Measurements from ENCODE around the gene PLCG1.
"Not testable (repeated sequence)": the region's sequence is repeated elsewhere in the genome, so short reads cannot be mapped to it uniquely, and the experiment has no call there.

The PLCG1 gene

DNA sequence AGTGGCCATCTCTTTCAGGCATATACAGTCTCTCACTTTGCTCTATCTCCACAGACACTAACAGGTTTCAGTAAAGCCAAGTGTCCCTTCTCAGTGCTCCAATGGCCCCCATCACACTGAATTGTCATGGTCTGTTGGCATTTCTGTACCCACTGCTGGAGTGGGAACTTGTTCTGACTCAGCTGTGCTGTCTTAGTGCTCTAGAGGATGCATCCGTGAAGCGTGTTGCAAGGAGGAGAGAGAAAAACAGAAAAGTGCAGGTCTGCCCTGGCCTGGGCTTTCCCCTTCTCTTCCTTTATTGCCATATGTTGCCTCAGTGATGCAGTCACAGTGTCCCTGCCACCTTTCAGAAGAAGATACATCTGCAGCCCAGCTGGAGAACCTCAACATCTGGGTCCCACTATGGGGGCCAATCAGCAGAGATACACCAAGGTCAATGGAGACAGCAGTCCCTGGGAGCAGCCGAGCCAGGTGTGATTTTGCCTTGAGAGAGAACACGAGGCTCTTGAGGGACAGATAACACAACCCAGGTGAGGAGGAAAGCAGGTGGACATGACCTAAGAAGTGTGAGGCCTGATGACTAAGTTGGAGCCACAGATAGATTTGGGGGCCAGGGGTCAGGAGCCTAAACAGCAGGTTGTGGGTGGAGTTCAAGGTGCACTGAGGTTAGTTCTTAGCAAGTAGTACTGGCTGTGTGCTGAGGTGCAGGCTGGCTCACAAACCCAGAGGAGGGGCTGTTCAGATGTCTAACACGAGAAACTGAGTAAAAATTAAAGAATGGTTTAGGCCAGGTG is 5.6 kb upstream of the PLCG1 start:
- Histone ChIP-seq H3K9me2 (replicated peaks; ENCODE audit: control insufficient read depth, low read length) (no peaks in the 10 kb centered on the region), H3F3A (ENCODE audit: control insufficient read depth, insufficient read depth) (peaks cover 25% of the 10 kb centered on the region), H3K27me3 (ENCODE audit: control insufficient read depth, low read length) (no peaks in the 10 kb centered on the region), H3K27ac (ENCODE audit: low read depth, low read length) (no peak overlapping the region), H3K36me3 (ENCODE audit: control insufficient read depth, low read length) (peaks cover 7% of the 10 kb centered on the region), H3K4me1 (ENCODE audit: control insufficient read depth, low read length) (peaks cover 16% of the 10 kb centered on the region), H4K20me1 (ENCODE audit: control insufficient read depth, insufficient read depth, low read depth, low read length) (no peaks in the 10 kb centered on the region), H3K4me3 (ENCODE audit: low read length) (no peak overlapping the region), H3K9me3 (ENCODE audit: control insufficient read depth, insufficient read depth, low read length) (no peaks in the 10 kb centered on the region), H3K79me2 (ENCODE audit: control insufficient read depth, low read length) (no peaks in the 10 kb centered on the region), H3K4me2 (ENCODE audit: low read length) (no peak overlapping the region)
- TF ChIP-seq, protein P1, sequence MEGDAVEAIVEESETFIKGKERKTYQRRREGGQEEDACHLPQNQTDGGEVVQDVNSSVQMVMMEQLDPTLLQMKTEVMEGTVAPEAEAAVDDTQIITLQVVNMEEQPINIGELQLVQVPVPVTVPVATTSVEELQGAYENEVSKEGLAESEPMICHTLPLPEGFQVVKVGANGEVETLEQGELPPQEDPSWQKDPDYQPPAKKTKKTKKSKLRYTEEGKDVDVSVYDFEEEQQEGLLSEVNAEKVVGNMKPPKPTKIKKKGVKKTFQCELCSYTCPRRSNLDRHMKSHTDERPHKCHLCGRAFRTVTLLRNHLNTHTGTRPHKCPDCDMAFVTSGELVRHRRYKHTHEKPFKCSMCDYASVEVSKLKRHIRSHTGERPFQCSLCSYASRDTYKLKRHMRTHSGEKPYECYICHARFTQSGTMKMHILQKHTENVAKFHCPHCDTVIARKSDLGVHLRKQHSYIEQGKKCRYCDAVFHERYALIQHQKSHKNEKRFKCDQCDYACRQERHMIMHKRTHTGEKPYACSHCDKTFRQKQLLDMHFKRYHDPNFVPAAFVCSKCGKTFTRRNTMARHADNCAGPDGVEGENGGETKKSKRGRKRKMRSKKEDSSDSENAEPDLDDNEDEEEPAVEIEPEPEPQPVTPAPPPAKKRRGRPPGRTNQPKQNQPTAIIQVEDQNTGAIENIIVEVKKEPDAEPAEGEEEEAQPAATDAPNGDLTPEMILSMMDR (IDR thresholded peaks at IDR 0.05; ENCODE audit: low read depth, low read length, poor library complexity, severe bottlenecking) = no peak
- no peak for TF ChIP-seq EZH2phosphoT487 (IDR thresholded peaks at IDR 0.05; ENCODE audit: borderline replicate concordance, low read length)

DNA sequence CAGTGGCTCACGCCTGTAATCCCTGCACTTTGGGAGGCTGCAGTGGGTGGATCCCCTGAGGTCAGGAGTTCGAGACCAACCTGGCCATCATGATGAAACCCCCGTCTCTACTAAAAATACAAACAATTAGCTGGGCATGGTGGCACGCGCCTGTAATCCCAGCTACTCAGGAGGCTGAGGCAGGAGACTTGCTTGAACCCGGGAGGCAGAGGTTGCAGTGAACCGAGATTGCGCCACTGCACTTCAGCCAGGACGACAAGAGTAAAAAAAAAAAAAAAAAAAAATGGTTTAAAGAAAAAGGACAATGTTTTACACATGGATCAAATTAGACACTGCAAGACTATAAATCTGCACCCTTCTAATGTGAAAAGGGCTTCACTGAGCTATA is 5.0 kb upstream of the PLCG1 start:
- H3F3A ChIP-seq (ENCODE audit: control insufficient read depth, insufficient read depth) = peaks cover 25% of the 10 kb centered on the region
- peaks cover 16% of the 10 kb centered on the region for H3K4me1 ChIP-seq (ENCODE audit: control insufficient read depth, low read length)
- not testable (repeated sequence) for H3K9me2 ChIP-seq (replicated peaks; ENCODE audit: control insufficient read depth, low read length); H3K36me3 ChIP-seq (ENCODE audit: control insufficient read depth, low read length); H3K4me2 ChIP-seq (ENCODE audit: low read length); H3K27ac ChIP-seq (ENCODE audit: low read depth, low read length); H3K9me3 ChIP-seq (ENCODE audit: control insufficient read depth, insufficient read depth, low read length); H3K4me3 ChIP-seq (ENCODE audit: low read length); H3K79me2 ChIP-seq (ENCODE audit: control insufficient read depth, low read length); H4K20me1 ChIP-seq (ENCODE audit: control insufficient read depth, insufficient read depth, low read depth, low read length); H3K27me3 ChIP-seq (ENCODE audit: control insufficient read depth, low read length)

DNA sequence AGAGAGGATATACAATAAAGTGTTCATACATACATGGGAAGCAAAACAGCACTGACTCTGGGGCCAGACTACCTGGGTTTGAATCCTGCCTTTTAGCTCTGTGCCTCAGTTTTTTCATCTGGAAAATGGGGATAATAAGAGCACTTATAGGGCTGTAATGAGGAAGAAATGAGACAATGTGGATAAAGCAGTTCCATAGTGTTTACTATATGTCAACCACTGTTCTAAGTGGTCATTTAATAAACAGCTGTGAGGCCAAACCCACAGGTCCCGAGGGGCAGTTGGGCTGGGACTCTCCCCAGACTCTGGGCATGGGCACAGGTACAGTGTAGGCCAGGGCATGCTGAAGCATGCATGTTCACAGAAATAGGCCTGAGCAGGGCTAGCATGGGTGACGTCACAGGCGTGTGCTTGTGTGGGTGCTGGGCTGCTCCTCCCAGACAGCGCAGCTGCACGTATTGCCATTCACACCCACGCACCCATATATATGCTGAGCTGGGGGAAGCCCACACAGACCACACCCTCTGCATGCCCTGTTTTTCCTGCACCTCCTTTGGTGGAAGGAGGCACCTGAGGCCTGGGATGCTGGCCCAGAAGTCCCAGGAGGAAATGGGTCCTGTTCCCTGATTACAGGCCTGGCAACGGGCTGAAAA is 3.5 kb upstream of the PLCG1 start:
- H3K9me3 ChIP-seq (ENCODE audit: control insufficient read depth, insufficient read depth, low read length) = no peaks in the 10 kb centered on the region
- H3K27ac ChIP-seq (ENCODE audit: low read depth, low read length) = no peak overlapping the region
- TF ChIP-seq EZH2phosphoT487 (IDR thresholded peaks at IDR 0.05; ENCODE audit: borderline replicate concordance, low read length) = no peak
- TF ChIP-seq, protein P1 (IDR thresholded peaks at IDR 0.05; ENCODE audit: low read depth, low read length, poor library complexity, severe bottlenecking) = no peak
- H3K79me2 ChIP-seq (ENCODE audit: control insufficient read depth, low read length) = peaks cover 14% of the 10 kb centered on the region
- H3K4me3 ChIP-seq (ENCODE audit: low read length) = no peak overlapping the region
- peaks cover 24% of the 10 kb centered on the region for H3K4me1 ChIP-seq (ENCODE audit: control insufficient read depth, low read length)
- H3K9me2 ChIP-seq (replicated peaks; ENCODE audit: control insufficient read depth, low read length) = no peaks in the 10 kb centered on the region
- no peaks in the 10 kb centered on the region for H4K20me1 ChIP-seq (ENCODE audit: control insufficient read depth, insufficient read depth, low read depth, low read length)
- peak overlapping the region; percentile 8; the same call in 1 of the 2 replicates for H3K4me2 ChIP-seq (ENCODE audit: low read length)
- H3F3A ChIP-seq (ENCODE audit: control insufficient read depth, insufficient read depth) = peaks cover 25% of the 10 kb centered on the region
- H3K36me3 ChIP-seq (ENCODE audit: control insufficient read depth, low read length) = peaks cover 6% of the 10 kb centered on the region
- H3K27me3 ChIP-seq (ENCODE audit: control insufficient read depth, low read length) = no peaks in the 10 kb centered on the region

Measured in DOHH2 (cell line).